H1 (cell line): Measurements from ENCODE around the gene TIMM8A. TPM values are rescaled to one million over a fixed set of nuclear protein-coding genes. Genes with fewer than 3 reads are reported as not detected.

Experiments
- polyA plus RNA-seq, 7 experiments: library from polyadenylated mRNA; depleted of rRNA in 3 of 7; stranded (reverse) in 5 of 7; unstranded in 2 of 7; fragments of >200 nt in 5 of 7; fragments of 200-250 nt in 2 of 7; gene quantifications; 1 replicate in 5 of 7; 2 replicates in 1 of 7; 4 replicates in 1 of 7; pipeline versions ENCODE4 v1.2.1 to v1.2.3, GENCODE V29; 2011 to 2013; ENCODE audit warnings: missing spikeins in 2 of 7, mixed read lengths in 2 of 7
- total RNA-seq: library from RNA; stranded (reverse); fragmentation: NEBNext Ultra II Directional; extraction: Animal tissue kit (Norgen Biotek cat#: 25700); gene quantifications from 2 replicates; pipeline ENCODE4 v1.2.1, GENCODE V29; 2021
- TF ChIP-seq, protein P1 (sequence below): fragments of 300-600 bp; sonication (generic); IDR thresholded peaks from 2 replicates; pipeline ENCODE4 v1.7.1; 2012; ENCODE audit warnings: low read length, moderate library complexity, mild to moderate bottlenecking, inconsistent platforms; ENCODE audit not compliant: insufficient replicate concordance

Gene TIMM8A
- total and polyA plus RNA-seq, 2 of the 8 experiments (the other 6 are each of a cell fraction or from before 2014, with no cell fraction given): 16.1 to 38.1 TPM

DNA sequence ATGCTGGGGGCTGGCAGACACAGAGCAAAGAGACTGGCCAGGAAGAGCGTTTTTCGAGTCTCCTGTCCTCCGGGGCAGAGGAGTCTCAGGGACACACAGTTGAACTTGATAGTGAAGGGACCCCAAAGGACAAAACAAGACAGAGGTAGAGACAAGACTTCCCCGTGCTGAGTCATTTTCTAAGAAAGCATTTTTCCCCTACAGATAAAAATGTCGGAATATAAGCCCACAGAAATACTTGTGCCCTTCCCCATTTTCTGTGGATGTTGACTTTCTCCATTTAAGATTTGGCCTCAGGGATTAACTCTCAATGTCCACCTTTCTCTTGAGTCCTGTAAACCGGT is 38.0 kb upstream of the TIMM8A start (continued):
- TF ChIP-seq, protein P1, sequence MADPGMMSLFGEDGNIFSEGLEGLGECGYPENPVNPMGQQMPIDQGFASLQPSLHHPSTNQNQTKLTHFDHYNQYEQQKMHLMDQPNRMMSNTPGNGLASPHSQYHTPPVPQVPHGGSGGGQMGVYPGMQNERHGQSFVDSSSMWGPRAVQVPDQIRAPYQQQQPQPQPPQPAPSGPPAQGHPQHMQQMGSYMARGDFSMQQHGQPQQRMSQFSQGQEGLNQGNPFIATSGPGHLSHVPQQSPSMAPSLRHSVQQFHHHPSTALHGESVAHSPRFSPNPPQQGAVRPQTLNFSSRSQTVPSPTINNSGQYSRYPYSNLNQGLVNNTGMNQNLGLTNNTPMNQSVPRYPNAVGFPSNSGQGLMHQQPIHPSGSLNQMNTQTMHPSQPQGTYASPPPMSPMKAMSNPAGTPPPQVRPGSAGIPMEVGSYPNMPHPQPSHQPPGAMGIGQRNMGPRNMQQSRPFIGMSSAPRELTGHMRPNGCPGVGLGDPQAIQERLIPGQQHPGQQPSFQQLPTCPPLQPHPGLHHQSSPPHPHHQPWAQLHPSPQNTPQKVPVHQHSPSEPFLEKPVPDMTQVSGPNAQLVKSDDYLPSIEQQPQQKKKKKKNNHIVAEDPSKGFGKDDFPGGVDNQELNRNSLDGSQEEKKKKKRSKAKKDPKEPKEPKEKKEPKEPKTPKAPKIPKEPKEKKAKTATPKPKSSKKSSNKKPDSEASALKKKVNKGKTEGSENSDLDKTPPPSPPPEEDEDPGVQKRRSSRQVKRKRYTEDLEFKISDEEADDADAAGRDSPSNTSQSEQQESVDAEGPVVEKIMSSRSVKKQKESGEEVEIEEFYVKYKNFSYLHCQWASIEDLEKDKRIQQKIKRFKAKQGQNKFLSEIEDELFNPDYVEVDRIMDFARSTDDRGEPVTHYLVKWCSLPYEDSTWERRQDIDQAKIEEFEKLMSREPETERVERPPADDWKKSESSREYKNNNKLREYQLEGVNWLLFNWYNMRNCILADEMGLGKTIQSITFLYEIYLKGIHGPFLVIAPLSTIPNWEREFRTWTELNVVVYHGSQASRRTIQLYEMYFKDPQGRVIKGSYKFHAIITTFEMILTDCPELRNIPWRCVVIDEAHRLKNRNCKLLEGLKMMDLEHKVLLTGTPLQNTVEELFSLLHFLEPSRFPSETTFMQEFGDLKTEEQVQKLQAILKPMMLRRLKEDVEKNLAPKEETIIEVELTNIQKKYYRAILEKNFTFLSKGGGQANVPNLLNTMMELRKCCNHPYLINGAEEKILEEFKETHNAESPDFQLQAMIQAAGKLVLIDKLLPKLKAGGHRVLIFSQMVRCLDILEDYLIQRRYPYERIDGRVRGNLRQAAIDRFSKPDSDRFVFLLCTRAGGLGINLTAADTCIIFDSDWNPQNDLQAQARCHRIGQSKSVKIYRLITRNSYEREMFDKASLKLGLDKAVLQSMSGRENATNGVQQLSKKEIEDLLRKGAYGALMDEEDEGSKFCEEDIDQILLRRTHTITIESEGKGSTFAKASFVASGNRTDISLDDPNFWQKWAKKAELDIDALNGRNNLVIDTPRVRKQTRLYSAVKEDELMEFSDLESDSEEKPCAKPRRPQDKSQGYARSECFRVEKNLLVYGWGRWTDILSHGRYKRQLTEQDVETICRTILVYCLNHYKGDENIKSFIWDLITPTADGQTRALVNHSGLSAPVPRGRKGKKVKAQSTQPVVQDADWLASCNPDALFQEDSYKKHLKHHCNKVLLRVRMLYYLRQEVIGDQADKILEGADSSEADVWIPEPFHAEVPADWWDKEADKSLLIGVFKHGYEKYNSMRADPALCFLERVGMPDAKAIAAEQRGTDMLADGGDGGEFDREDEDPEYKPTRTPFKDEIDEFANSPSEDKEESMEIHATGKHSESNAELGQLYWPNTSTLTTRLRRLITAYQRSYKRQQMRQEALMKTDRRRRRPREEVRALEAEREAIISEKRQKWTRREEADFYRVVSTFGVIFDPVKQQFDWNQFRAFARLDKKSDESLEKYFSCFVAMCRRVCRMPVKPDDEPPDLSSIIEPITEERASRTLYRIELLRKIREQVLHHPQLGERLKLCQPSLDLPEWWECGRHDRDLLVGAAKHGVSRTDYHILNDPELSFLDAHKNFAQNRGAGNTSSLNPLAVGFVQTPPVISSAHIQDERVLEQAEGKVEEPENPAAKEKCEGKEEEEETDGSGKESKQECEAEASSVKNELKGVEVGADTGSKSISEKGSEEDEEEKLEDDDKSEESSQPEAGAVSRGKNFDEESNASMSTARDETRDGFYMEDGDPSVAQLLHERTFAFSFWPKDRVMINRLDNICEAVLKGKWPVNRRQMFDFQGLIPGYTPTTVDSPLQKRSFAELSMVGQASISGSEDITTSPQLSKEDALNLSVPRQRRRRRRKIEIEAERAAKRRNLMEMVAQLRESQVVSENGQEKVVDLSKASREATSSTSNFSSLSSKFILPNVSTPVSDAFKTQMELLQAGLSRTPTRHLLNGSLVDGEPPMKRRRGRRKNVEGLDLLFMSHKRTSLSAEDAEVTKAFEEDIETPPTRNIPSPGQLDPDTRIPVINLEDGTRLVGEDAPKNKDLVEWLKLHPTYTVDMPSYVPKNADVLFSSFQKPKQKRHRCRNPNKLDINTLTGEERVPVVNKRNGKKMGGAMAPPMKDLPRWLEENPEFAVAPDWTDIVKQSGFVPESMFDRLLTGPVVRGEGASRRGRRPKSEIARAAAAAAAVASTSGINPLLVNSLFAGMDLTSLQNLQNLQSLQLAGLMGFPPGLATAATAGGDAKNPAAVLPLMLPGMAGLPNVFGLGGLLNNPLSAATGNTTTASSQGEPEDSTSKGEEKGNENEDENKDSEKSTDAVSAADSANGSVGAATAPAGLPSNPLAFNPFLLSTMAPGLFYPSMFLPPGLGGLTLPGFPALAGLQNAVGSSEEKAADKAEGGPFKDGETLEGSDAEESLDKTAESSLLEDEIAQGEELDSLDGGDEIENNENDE: no peak
- TF ChIP-seq, all 59 proteins: peak for 0
